ENCODE results near the gene SMPD3.

DNA sequence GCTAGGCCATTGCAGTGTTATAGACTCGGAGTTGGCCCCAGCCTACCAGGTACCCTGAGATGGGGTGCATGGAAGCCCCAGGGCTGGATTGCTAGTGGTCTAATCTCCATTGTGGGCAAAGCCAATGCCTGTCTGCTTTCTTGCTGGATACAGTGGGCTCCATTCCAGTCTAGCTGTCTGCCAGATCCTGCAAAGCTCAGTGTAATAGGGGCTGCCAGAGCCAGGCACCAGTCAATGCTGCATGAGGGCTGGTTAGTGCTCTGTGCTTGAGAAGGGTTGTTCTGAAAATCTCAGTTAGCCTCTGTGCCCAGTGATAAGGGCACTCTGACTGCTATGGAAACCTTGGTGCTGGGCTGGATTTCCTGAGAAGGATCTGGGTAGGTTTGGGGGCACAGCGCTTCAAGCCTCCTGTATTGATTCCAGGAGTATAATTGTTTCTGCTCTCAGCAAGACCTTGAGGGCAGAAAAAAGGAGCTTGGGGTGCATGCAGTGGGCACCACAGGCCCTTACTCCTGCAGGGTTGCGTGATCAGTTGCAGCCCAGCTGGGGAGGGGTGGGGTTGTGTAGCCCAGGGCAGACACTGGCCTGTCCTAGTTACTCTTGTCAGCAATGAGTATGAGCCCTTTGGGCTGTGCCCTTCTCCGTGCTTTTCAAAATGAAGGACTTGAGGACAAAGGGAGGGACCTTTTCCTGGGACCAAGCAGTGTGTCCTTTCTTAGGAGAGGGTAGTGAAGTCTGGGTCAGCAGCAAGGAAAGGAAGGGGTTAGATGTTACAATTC is 19.0 kb downstream of the SMPD3 start:
- TF ChIP-seq, protein P1, sequence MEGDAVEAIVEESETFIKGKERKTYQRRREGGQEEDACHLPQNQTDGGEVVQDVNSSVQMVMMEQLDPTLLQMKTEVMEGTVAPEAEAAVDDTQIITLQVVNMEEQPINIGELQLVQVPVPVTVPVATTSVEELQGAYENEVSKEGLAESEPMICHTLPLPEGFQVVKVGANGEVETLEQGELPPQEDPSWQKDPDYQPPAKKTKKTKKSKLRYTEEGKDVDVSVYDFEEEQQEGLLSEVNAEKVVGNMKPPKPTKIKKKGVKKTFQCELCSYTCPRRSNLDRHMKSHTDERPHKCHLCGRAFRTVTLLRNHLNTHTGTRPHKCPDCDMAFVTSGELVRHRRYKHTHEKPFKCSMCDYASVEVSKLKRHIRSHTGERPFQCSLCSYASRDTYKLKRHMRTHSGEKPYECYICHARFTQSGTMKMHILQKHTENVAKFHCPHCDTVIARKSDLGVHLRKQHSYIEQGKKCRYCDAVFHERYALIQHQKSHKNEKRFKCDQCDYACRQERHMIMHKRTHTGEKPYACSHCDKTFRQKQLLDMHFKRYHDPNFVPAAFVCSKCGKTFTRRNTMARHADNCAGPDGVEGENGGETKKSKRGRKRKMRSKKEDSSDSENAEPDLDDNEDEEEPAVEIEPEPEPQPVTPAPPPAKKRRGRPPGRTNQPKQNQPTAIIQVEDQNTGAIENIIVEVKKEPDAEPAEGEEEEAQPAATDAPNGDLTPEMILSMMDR (conservative IDR thresholded peaks at IDR 0.05; ENCODE audit: low read depth, low read length): no peak
- TF ChIP-seq MAZ (IDR thresholded peaks at IDR 0.05; ENCODE audit: borderline replicate concordance, low read depth, low read length) (no peak), CEBPB (IDR thresholded peaks at IDR 0.05; ENCODE audit: low read depth, low read length) (no peak), POLR2A (IDR thresholded peaks at IDR 0.05; ENCODE audit: low read depth, low read length) (no peak), MAFK (IDR thresholded peaks at IDR 0.05; ENCODE audit: low read depth, low read length) (no peak), RCOR1 (IDR thresholded peaks at IDR 0.05; ENCODE audit: insufficient replicate concordance, low read length) (no peak)
- TF ChIP-seq, protein P2, sequence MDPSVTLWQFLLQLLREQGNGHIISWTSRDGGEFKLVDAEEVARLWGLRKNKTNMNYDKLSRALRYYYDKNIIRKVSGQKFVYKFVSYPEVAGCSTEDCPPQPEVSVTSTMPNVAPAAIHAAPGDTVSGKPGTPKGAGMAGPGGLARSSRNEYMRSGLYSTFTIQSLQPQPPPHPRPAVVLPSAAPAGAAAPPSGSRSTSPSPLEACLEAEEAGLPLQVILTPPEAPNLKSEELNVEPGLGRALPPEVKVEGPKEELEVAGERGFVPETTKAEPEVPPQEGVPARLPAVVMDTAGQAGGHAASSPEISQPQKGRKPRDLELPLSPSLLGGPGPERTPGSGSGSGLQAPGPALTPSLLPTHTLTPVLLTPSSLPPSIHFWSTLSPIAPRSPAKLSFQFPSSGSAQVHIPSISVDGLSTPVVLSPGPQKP (IDR thresholded peaks at IDR 0.05; ENCODE audit: borderline replicate concordance, low read depth, low read length): no peak

All from IMR-90 (cell line).